Erythroblast (primary cell): ENCODE results near the gene TFDP2.

ENCODE experiments used
- GATA1 ChIP-seq: IDR thresholded peaks from 2 replicates; pipeline ENCODE4 v1.6.1; 2011; ENCODE audit warnings: low read depth, mild to moderate bottlenecking, control low read depth, low read length, moderate library complexity
- POLR2A ChIP-seq: IDR thresholded peaks from 2 replicates; pipeline ENCODE4 v1.6.1; 2011; ENCODE audit warnings: mild to moderate bottlenecking, low read length

- TF ChIP-seq POLR2A (no peak), GATA1 (no peak)
Observed at GRCh38 chr3:142117056-142117851, 32.1 kb downstream of the TFDP2 start.
